Iris pigment epithelial cell (primary cell): ENCODE data around the gene RBFOX2.

Experiments used
- DNase-seq: peaks from one replicate; pipeline ENCODE4 v3.0.0-alpha.2; 2011; ENCODE audit warnings: low read depth

The RBFOX2 gene

GRCh38 chr22:35695202-35695601 lies 333.4 kb downstream of the RBFOX2 start:
- DNase-seq: no peak

- DNase-seq: no peak
Observed at GRCh38 chr22:35690001-35690400, 338.6 kb downstream of the RBFOX2 start.

- no peak for DNase-seq
Observed at GRCh38 chr22:35688913-35689675, 339.5 kb downstream of the RBFOX2 start.
